ENCODE results near the gene FAM83F. TPM values are rescaled to one million over a fixed set of nuclear protein-coding genes. Genes with fewer than 3 reads are reported as not detected.
"Not testable (repeated sequence)": the region's sequence is repeated elsewhere in the genome, so short reads cannot be mapped to it uniquely, and the experiment has no call there.

Gene FAM83F
- total and polyA plus RNA-seq, 8 donors = 0.15 to 0.73 (median 0.26) TPM

GRCh38 chr22:39989633-39990032 is 5.1 kb upstream of the FAM83F start:
- intact Hi-C loops (cut with DNase I) = no loop called here
- Histone ChIP-seq H3K27me3 (peaks cover 21 to 56% of the 10 kb centered on the region in 2 donors), H3K4me1 (peaks cover 0 to 8% of the 10 kb centered on the region in 2 donors), H3K4me3 (no peak overlapping the region), H3K27ac (no peak overlapping the region), H3K9me3 (no peaks in the 10 kb centered on the region), H3K36me3 (no peaks in the 10 kb centered on the region)
- DNase-seq (no peak), ATAC-seq (no peak)
- TF ChIP-seq CTCF (IDR thresholded peaks at IDR 0.05) = no peak

GRCh38 chr22:39990686-39991085 is 4.1 kb upstream of the FAM83F start:
- H3K27me3 ChIP-seq = peaks cover 29 to 56% of the 10 kb centered on the region in 2 donors
- ATAC-seq = no peak
- intact Hi-C loops (cut with DNase I) = no loop called here
- no peak for TF ChIP-seq CTCF (IDR thresholded peaks at IDR 0.05)
- DNase-seq = no peak
- H3K36me3 ChIP-seq = no peaks in the 10 kb centered on the region
- H3K4me1 ChIP-seq = peaks cover 0 to 15% of the 10 kb centered on the region in 2 donors
- no peaks in the 10 kb centered on the region for H3K9me3 ChIP-seq
- no peak overlapping the region for H3K4me3 ChIP-seq
- H3K27ac ChIP-seq = no peak overlapping the region

- Histone ChIP-seq H3K36me3 (no peaks in the 10 kb centered on the region), H3K4me3 (no peak overlapping the region), H3K27me3 (peaks cover 35 to 59% of the 10 kb centered on the region in 2 donors), H3K27ac (no peak overlapping the region), H3K4me1 (peaks cover 0 to 15% of the 10 kb centered on the region in 2 donors), H3K9me3 (no peaks in the 10 kb centered on the region)
- no peak for TF ChIP-seq CTCF (IDR thresholded peaks at IDR 0.05)
- intact Hi-C loops (cut with DNase I) = no loop called here
- no peak for DNase-seq
- no peak for ATAC-seq
These were observed 3.4 kb upstream of the FAM83F start for GRCh38 chr22:39991159-39991860.

GRCh38 chr22:39992088-39992826 is 2.5 kb upstream of the FAM83F start:
- H3K27ac ChIP-seq = no peak overlapping the region
- peaks cover 0 to 15% of the 10 kb centered on the region in 2 donors for H3K4me1 ChIP-seq
- H3K9me3 ChIP-seq = no peaks in the 10 kb centered on the region
- DNase-seq (no peak), ATAC-seq (no peak)
- peaks cover 36 to 69% of the 10 kb centered on the region in 2 donors for H3K27me3 ChIP-seq
- H3K4me3 ChIP-seq = no peak overlapping the region
- TF ChIP-seq CTCF (IDR thresholded peaks at IDR 0.05) = no peak
- intact Hi-C loops (cut with DNase I) = no loop called here
- no peaks in the 10 kb centered on the region for H3K36me3 ChIP-seq

GRCh38 chr22:39992894-39993293 is 1.9 kb upstream of the FAM83F start:
- H3K27me3 ChIP-seq = peaks cover 36 to 75% of the 10 kb centered on the region in 2 donors
- ATAC-seq; H3K36me3 ChIP-seq; H3K9me3 ChIP-seq; intact Hi-C loops (cut with DNase I); DNase-seq; H3K27ac ChIP-seq; H3K4me3 ChIP-seq: not testable (repeated sequence)
- H3K4me1 ChIP-seq = peaks cover 0 to 15% of the 10 kb centered on the region in 2 donors
